GM12878 (cell line): ENCODE results near the gene RPAP3. TPM values are rescaled to one million over a fixed set of nuclear protein-coding genes. Genes with fewer than 3 reads are reported as not detected.

Experiments used
- ATAC-seq: fragments of 200-7000 bp; cut with Tn5 transposase; 3 replicates; pipeline ENCODE4 v1.9.1; 2020; ENCODE audit warnings: mild to moderate bottlenecking, moderate library complexity
- BruUV-seq: library from RNA; stranded (reverse); fragments of 400-500 nt; replicated peaks from 2 replicates; lab custom pipeline; 2021; lab: Mats Ljungman, UMichigan
- CTCF ChIA-PET: fragments of 300-600 bp; sonication (Branson Sonifier 250); formaldehyde crosslinking; extraction: SDS; loops from one replicate; lab custom pipeline; 2021; ENCODE audit warnings: inconsistent platforms; lab: Yijun Ruan, JAX
- POLR2A ChIA-PET: fragments of 350-600 bp; formaldehyde crosslinking; extraction: SDS; loops from one replicate; lab custom pipeline; 2021; ENCODE audit warnings: inconsistent platforms; lab: Charles Lee
- RAD21 ChIA-PET: fragments of 300-600 bp; sonication (Branson Sonifier 250); formaldehyde crosslinking; loops from one replicate; lab custom pipeline; 2023; ENCODE audit warnings: antibody characterized with exemption; ENCODE audit not compliant: unreplicated experiment; lab: Charles Lee
- SMC1A ChIA-PET: fragments of 300-600 bp; sonication (Branson Sonifier 250); formaldehyde crosslinking; loops from one replicate; lab custom pipeline; 2023; ENCODE audit not compliant: unreplicated experiment, uncharacterized antibody; lab: Charles Lee
- DNase-seq: peaks from one replicate; pipeline ENCODE4 v3.0.0-alpha.2; 2011; ENCODE audit warnings: low read depth, low spot score
- FAIRE-seq: peaks from 3 replicates; lab custom pipeline; 2011; peaks lifted over from hg19 to GRCh38; lab: Jason Lieb, UNC
- H2AFZ ChIP-seq: 2 replicates; pipeline ENCODE4 v1.6.0; 2011; ENCODE audit warnings: low read depth, low read length, control low read depth; ENCODE audit not compliant: control insufficient read depth
- H3K27ac ChIP-seq: 2 replicates; pipeline ENCODE4 v1.5.1; 2011; ENCODE audit warnings: control low read depth; ENCODE audit not compliant: control insufficient read depth, insufficient read depth
- H3K27me3 ChIP-seq, 2 experiments: replicated peaks in 1 of 2; 2 replicates each; pipeline versions ENCODE4 v1.6.0 to v1.6.1; 2011; ENCODE audit warnings: low read length in 1 of 2; ENCODE audit not compliant: control insufficient read depth in 2 of 2, insufficient read depth in 2 of 2
- H3K36me3 ChIP-seq, 2 experiments: 2 replicates each; pipeline ENCODE4 v1.5.1; 2011; ENCODE audit warnings: low read length in 1 of 2; ENCODE audit not compliant: control insufficient read depth in 2 of 2, insufficient read depth in 2 of 2
- H3K4me1 ChIP-seq: 2 replicates; pipeline ENCODE4 v1.6.1; 2011; ENCODE audit warnings: mild to moderate bottlenecking, low read length, moderate library complexity, mixed read lengths; ENCODE audit not compliant: control insufficient read depth, insufficient read depth
- H3K4me2 ChIP-seq: 2 replicates; pipeline ENCODE4 v1.6.0; 2011; ENCODE audit warnings: control low read depth; ENCODE audit not compliant: control insufficient read depth, insufficient read depth
- H3K4me3 ChIP-seq: fragments of 200-600 bp; sonication (generic); 2 replicates; pipeline ENCODE4 v1.5.1; 2016
- H3K79me2 ChIP-seq: 2 replicates; pipeline ENCODE4 v1.6.0; 2011; ENCODE audit warnings: low read length; ENCODE audit not compliant: control insufficient read depth, insufficient read depth
- H3K9ac ChIP-seq: 2 replicates; pipeline ENCODE4 v1.8.0; 2011; ENCODE audit warnings: low read length, control low read depth, mixed read lengths; ENCODE audit not compliant: control insufficient read depth, insufficient read depth
- H3K9me3 ChIP-seq: replicated peaks from 3 replicates; pipeline ENCODE4 v1.5.1; 2011; ENCODE audit warnings: mild to moderate bottlenecking, low read length; ENCODE audit not compliant: control insufficient read depth, insufficient read depth
- H4K20me1 ChIP-seq: 2 replicates; pipeline ENCODE4 v1.6.0; 2011; ENCODE audit not compliant: control insufficient read depth, insufficient read depth
- CEBPZ ChIP-seq: fragments of 150-350 bp; IDR thresholded peaks from 2 replicates; pipeline ENCODE4 v1.6.1; 2016; ENCODE audit warnings: low read depth, low read length
- RUNX3 ChIP-seq: IDR thresholded peaks from 2 replicates; pipeline ENCODE4 v1.6.1; 2012; ENCODE audit warnings: low read length, inconsistent platforms
- WGBS: methylation state at CpG from one replicate; pipeline ENCODE4 v1.1.6; 2016; ENCODE audit warnings: low lambda C conversion rate; ENCODE audit not compliant: insufficient replicate concordance, insufficient coverage; ENCODE audit errors: missing lambda C conversion rate; 5-methylcytosine and 5-hydroxymethylcytosine counted together
- in situ Hi-C: fragments of 300-500 bp; cut with MboI; formaldehyde crosslinking; loops from 9 replicates; pipeline ENCODE4 v1.14.3; 2018; ENCODE audit warnings: mixed read lengths
- intact Hi-C: fragments of 100-400 bp; cut with micrococcal nuclease; formaldehyde crosslinking; loops from one replicate; pipeline ENCODE4 v1.14.2; 2022; ENCODE audit not compliant: unreplicated experiment
- polyA plus RNA-seq, 11 experiments: library from polyadenylated mRNA; depleted of rRNA in 4 of 11; unstranded in 6 of 11; stranded (reverse) in 5 of 11; fragments of >200 nt; fragmentation: Nextera tagmentation in 4 of 11; fragmentation: Illumina TruSeq in 1 of 11; extraction: Ambion mirVana in 4 of 11; extraction: Trizol in 1 of 11; gene quantifications; 1 replicate in 1 of 11; 2 replicates in 10 of 11; pipeline versions ENCODE4 v1.2.1 to v1.2.3, GENCODE V29; 2011 to 2016; ENCODE audit warnings: inconsistent platforms in 2 of 11, missing spikeins in 2 of 11, low read depth in 1 of 11
- total RNA-seq, 4 experiments: library from RNA; depleted of rRNA in 3 of 4; stranded (reverse); fragments of >200 nt in 3 of 4; fragmentation: Illumina TruSeq in 1 of 4; extraction: Trizol in 1 of 4; gene quantifications; 2 replicates each; pipeline versions ENCODE4 v1.2.1 to v1.2.3, GENCODE V29; 2013 to 2021

Gene RPAP3
- total and polyA plus RNA-seq, 10 of the 15 experiments (the other 5 are each of a cell fraction or from before 2014, with no cell fraction given), result 14.1 to 50.6 (median 28.4) TPM

DNA sequence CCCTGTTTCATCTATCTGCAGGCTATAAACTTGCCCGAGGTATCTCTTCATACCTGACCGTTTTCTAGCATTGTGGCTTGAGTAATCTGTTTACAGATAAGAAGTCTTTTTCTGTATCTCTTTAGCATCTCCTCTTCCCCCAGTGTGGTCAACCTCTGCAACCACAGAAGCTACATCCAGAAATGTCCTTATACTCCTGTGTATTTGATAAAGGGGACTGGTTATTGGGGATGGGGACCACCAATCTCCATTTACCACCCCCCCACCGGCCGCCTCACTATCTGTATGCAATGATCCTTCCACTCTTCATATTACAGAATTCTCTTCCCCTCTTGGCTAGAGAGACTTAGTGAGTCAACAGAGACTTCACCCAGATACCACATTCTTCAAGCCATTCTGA, 3.4 kb upstream of the RPAP3 start:
- no peak for DNase-seq
- H3K27me3 ChIP-seq, result no peaks in the 10 kb centered on the region
- no peak overlapping the region for H2AFZ ChIP-seq
- intact Hi-C loops (loop anchor here (10.0 kb wide), 1 partner anchor 1444 kb away; the partner anchor contains the start of gene SLC38A1), in situ Hi-C loops (no loop called here)
- H3K79me2 ChIP-seq, result peaks cover 22% of the 10 kb centered on the region
- peaks cover 32% of the 10 kb centered on the region for H3K4me1 ChIP-seq
- H4K20me1 ChIP-seq, result no peaks in the 10 kb centered on the region
- no peaks in the 10 kb centered on the region for H3K9me3 ChIP-seq
- no peak overlapping the region for H3K27ac ChIP-seq
- no peak for FAIRE-seq
- RAD21 ChIA-PET, result interaction anchor here (1.3 to 9.0 kb wide), 3 partner anchors 32 to 66 kb away, joined by 3 to 61 read pairs (median 4); no protein-coding TSS in a partner anchor
- CTCF ChIA-PET, result interaction anchor here (1.9 to 9.7 kb wide), 4 partner anchors 14 to 58 kb away, joined by 7 to 102 read pairs (median 20); partner anchors contain the start of gene RAPGEF3
- ATAC-seq, result no peak
- H3K9ac ChIP-seq, result no peak overlapping the region
- peak overlapping the region; percentile 15 for H3K4me2 ChIP-seq
- no peaks in the 10 kb centered on the region for H3K36me3 ChIP-seq
- WGBS, result 40% methylated on average over 4 of the region's 4 CpGs
- TF ChIP-seq RUNX3, result peak; percentile 46; the same call in 1 of the 2 replicates
- no peak for TF ChIP-seq CEBPZ
- SMC1A ChIA-PET, result interaction anchor here (0.6 to 10.8 kb wide), 6 partner anchors 33 to 548 kb away, joined by 3 to 129 read pairs (median 4); no protein-coding TSS in a partner anchor
- BruUV-seq, result no TSS peak
- H3K4me3 ChIP-seq, result no peak overlapping the region
- POLR2A ChIA-PET, result interaction anchor here (1.1 kb wide), 1 partner anchor 8 kb away, joined by 4 read pairs; no protein-coding TSS in a partner anchor
